Neural cell (in vitro differentiated cells): ENCODE measurements around the gene TOM1L1. TPM values are rescaled to one million over a fixed set of nuclear protein-coding genes. Genes with fewer than 3 reads are reported as not detected.

ENCODE experiments used
- H2AFZ ChIP-seq: fragments of 200-600, 300-800 bp; sonication (generic), shearing (Covaris generic); 2 replicates; pipeline ENCODE4 v1.6.0; 2014; ENCODE audit warnings: low read depth, mild to moderate bottlenecking, antibody characterized with exemption, low read length, moderate library complexity
- H3F3A ChIP-seq: fragments of 200-600 bp; shearing (Covaris generic); 2 replicates; pipeline ENCODE4 v1.6.1; 2016; ENCODE audit warnings: mild to moderate bottlenecking, moderate library complexity, mixed read lengths, antibody characterized with exemption, low read length; ENCODE audit not compliant: insufficient read depth, poor library complexity, severe bottlenecking
- H3K27ac ChIP-seq: fragments of 200-600, 300-800 bp; sonication (generic), shearing (Covaris generic); 2 replicates; pipeline ENCODE4 v1.5.1; 2014; ENCODE audit warnings: mild to moderate bottlenecking, low read length, moderate library complexity
- H3K27me3 ChIP-seq: fragments of 300-800, 200-600 bp; sonication (generic), shearing (Covaris generic); 2 replicates; pipeline ENCODE4 v1.6.0; 2014; ENCODE audit warnings: mild to moderate bottlenecking, low read depth, low read length, moderate library complexity; ENCODE audit not compliant: insufficient read depth
- H3K36me3 ChIP-seq: fragments of 300-800, 200-600 bp; sonication (generic), shearing (Covaris generic); 2 replicates; pipeline ENCODE4 v1.5.1; 2014; ENCODE audit warnings: mild to moderate bottlenecking, antibody characterized with exemption, low read length, moderate library complexity; ENCODE audit not compliant: insufficient read depth
- H3K4me2 ChIP-seq: fragments of 300-800, 200-600 bp; sonication (generic), shearing (Covaris generic); 2 replicates; pipeline ENCODE4 v1.6.0; 2014; ENCODE audit warnings: mild to moderate bottlenecking, low read length
- H3K4me3 ChIP-seq: fragments of 300-800, 200-600 bp; sonication (generic), shearing (Covaris generic); 2 replicates; pipeline ENCODE4 v1.5.1; 2014; ENCODE audit warnings: mild to moderate bottlenecking, low read length, moderate library complexity
- H3K79me2 ChIP-seq: fragments of 200-600 bp; shearing (Covaris generic); replicated peaks from 2 replicates; pipeline ENCODE4 v1.6.0; 2014; ENCODE audit warnings: mild to moderate bottlenecking, low read length, moderate library complexity; ENCODE audit not compliant: insufficient read depth
- H3K9ac ChIP-seq: fragments of 300-800, 200-600 bp; sonication (generic), shearing (Covaris generic); 2 replicates; pipeline ENCODE4 v1.6.1; 2016; ENCODE audit warnings: mild to moderate bottlenecking, low read length, mixed read lengths
- H3K9me2 ChIP-seq: fragments of 200-600 bp; shearing (Covaris generic); 2 replicates; pipeline ENCODE4 v1.6.1; 2016; ENCODE audit warnings: mild to moderate bottlenecking, low read length, mixed read lengths; ENCODE audit not compliant: insufficient read depth
- H3K9me3 ChIP-seq: fragments of 200-600, 300-800 bp; sonication (generic), shearing (Covaris generic); 2 replicates; pipeline ENCODE4 v1.6.1; 2016; ENCODE audit warnings: mild to moderate bottlenecking, mixed run types, low read length, moderate library complexity, mixed read lengths
- H4K20me1 ChIP-seq: fragments of 200-600 bp; shearing (Covaris generic); 2 replicates; pipeline ENCODE4 v1.6.1; 2016; ENCODE audit warnings: mild to moderate bottlenecking, mixed run types; ENCODE audit not compliant: insufficient read depth
- EP300 ChIP-seq: fragments of 450-650 bp; conservative IDR thresholded peaks from 2 replicates; pipeline ENCODE4 v1.6.1; 2014; ENCODE audit warnings: antibody characterized with exemption, mild to moderate bottlenecking, moderate library complexity; ENCODE audit not compliant: poor library complexity, severe bottlenecking
- EZH2 ChIP-seq: fragments of 200-600, 300-800 bp; shearing (Covaris generic), sonication (generic); IDR thresholded peaks from 2 replicates; pipeline ENCODE4 v1.6.1; 2014; ENCODE audit warnings: antibody characterized with exemption, low read length, borderline replicate concordance, mild to moderate bottlenecking; ENCODE audit not compliant: insufficient read depth, poor library complexity, severe bottlenecking
- MXI1 ChIP-seq: fragments of 450-650 bp; conservative IDR thresholded peaks from 2 replicates; pipeline ENCODE4 v1.6.1; 2014; ENCODE audit warnings: antibody characterized with exemption, mild to moderate bottlenecking; ENCODE audit not compliant: poor library complexity, severe bottlenecking
- POLR2AphosphoS5 ChIP-seq: IDR thresholded peaks from 2 replicates; pipeline ENCODE4 v1.6.1; 2012
- RAD21 ChIP-seq: fragments of 450-650 bp; conservative IDR thresholded peaks from 2 replicates; pipeline ENCODE4 v1.6.1; 2014; ENCODE audit warnings: antibody characterized with exemption, mild to moderate bottlenecking, moderate library complexity
- REST ChIP-seq: IDR thresholded peaks from 2 replicates; pipeline ENCODE4 v1.6.1; 2012; ENCODE audit warnings: borderline replicate concordance
- SMC3 ChIP-seq: fragments of 450-650 bp; conservative IDR thresholded peaks from 2 replicates; pipeline ENCODE4 v1.6.1; 2014; ENCODE audit warnings: antibody characterized with exemption, mild to moderate bottlenecking, moderate library complexity; ENCODE audit not compliant: poor library complexity
- TAF1 ChIP-seq: IDR thresholded peaks from 2 replicates; pipeline ENCODE4 v1.6.1; 2012; ENCODE audit warnings: low read depth
- polyA plus RNA-seq: library from polyadenylated mRNA; depleted of rRNA; stranded (reverse); fragments of >200 nt; gene quantifications from 2 replicates; pipeline ENCODE4 v1.2.3, GENCODE V29; 2014
- TF ChIP-seq, protein P1 (sequence below): fragments of 450-650 bp; IDR thresholded peaks from 2 replicates; pipeline ENCODE4 v1.5.1; 2014; ENCODE audit warnings: antibody characterized with exemption, mild to moderate bottlenecking, moderate library complexity; ENCODE audit not compliant: poor library complexity, severe bottlenecking

The TOM1L1 gene
- polyA plus RNA-seq, 1 donor from 2014 or later = 13.6 TPM

- Histone ChIP-seq H3F3A (no peaks in the 10 kb centered on the region), H3K4me3 (no peak overlapping the region), H4K20me1 (no peaks in the 10 kb centered on the region), H3K4me2 (no peak overlapping the region), H3K9me2 (no peaks in the 10 kb centered on the region), H3K36me3 (no peaks in the 10 kb centered on the region), H3K27ac (no peak overlapping the region), H3K79me2 (peaks cover 4% of the 10 kb centered on the region), H3K9ac (no peak overlapping the region), H2AFZ (no peak overlapping the region), H3K27me3 (no peaks in the 10 kb centered on the region), H3K9me3 (no peaks in the 10 kb centered on the region)
- no peak for TF ChIP-seq MXI1
- no peak for TF ChIP-seq TAF1
- no peak for TF ChIP-seq SMC3
- TF ChIP-seq RAD21 = no peak
- TF ChIP-seq EP300 = no peak
- TF ChIP-seq, protein P1, sequence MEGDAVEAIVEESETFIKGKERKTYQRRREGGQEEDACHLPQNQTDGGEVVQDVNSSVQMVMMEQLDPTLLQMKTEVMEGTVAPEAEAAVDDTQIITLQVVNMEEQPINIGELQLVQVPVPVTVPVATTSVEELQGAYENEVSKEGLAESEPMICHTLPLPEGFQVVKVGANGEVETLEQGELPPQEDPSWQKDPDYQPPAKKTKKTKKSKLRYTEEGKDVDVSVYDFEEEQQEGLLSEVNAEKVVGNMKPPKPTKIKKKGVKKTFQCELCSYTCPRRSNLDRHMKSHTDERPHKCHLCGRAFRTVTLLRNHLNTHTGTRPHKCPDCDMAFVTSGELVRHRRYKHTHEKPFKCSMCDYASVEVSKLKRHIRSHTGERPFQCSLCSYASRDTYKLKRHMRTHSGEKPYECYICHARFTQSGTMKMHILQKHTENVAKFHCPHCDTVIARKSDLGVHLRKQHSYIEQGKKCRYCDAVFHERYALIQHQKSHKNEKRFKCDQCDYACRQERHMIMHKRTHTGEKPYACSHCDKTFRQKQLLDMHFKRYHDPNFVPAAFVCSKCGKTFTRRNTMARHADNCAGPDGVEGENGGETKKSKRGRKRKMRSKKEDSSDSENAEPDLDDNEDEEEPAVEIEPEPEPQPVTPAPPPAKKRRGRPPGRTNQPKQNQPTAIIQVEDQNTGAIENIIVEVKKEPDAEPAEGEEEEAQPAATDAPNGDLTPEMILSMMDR = no peak
- TF ChIP-seq POLR2AphosphoS5 = no peak
These were observed 89.5 kb downstream of the TOM1L1 start for GRCh38 chr17:54990118-54990517.

DNA sequence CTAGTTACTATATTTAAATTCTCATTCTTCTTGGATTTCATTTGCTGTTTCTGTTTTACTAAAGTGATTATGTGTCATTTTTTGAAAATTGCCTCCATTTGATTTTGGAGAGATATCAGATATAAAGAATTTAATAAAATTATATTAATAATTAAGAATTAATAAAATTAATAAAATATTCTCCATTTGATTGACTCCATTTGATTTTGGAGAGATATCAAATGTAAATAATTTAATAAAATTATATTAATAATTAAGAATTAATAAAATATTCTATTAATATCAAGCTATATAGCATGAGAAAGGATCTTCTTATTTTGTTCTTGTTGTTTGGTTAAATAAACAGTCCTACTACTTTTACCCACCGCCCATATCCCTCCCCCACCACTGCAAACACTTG, 90.9 kb downstream of the TOM1L1 start:
- Histone ChIP-seq H3K9me2 (no peaks in the 10 kb centered on the region), H3K9me3 (no peaks in the 10 kb centered on the region), H3K27ac (no peak overlapping the region), H3K79me2 (no peaks in the 10 kb centered on the region), H3F3A (no peaks in the 10 kb centered on the region), H3K9ac (no peak overlapping the region), H3K27me3 (no peaks in the 10 kb centered on the region), H4K20me1 (no peaks in the 10 kb centered on the region), H3K4me3 (no peak overlapping the region), H2AFZ (no peak overlapping the region), H3K36me3 (no peaks in the 10 kb centered on the region), H3K4me2 (no peak overlapping the region)
- TF ChIP-seq MXI1 (no peak), TAF1 (no peak), REST (no peak), EZH2 (no peak), EP300 (no peak), SMC3 (no peak), POLR2AphosphoS5 (no peak), RAD21 (no peak)
- TF ChIP-seq, protein P1 = no peak
